Medulla oblongata (tissue), 1 donor: ENCODE data around the gene PDXK.

Experiments used
- DNase-seq: peaks from one replicate; pipeline ENCODE4 v3.0.0-alpha.2; 2015; ENCODE audit errors: extremely low spot score

The PDXK gene

GRCh38 chr21:43803558-43804300 is 84.8 kb downstream of the PDXK start:
- no peak for DNase-seq

- DNase-seq = no peak
These were observed 86.4 kb downstream of the PDXK start for GRCh38 chr21:43805275-43805800.

GRCh38 chr21:43806017-43806710 is 87.2 kb downstream of the PDXK start:
- no peak for DNase-seq

GRCh38 chr21:43808367-43808766 is 89.4 kb downstream of the PDXK start:
- DNase-seq = no peak

- no peak for DNase-seq
These were observed 89.9 kb downstream of the PDXK start for GRCh38 chr21:43808832-43809251.

- no peak for DNase-seq
These were observed 90.4 kb downstream of the PDXK start for GRCh38 chr21:43809346-43809799.

- DNase-seq = no peak
These were observed 91.0 kb downstream of the PDXK start for GRCh38 chr21:43809853-43810504.

GRCh38 chr21:43810505-43811261 is 91.8 kb downstream of the PDXK start:
- peak; percentile 82 for DNase-seq

- DNase-seq = no peak
These were observed 92.6 kb downstream of the PDXK start for GRCh38 chr21:43811262-43812105.
